Liver (tissue), 9 donors: Measurements from ENCODE around the gene F2R. TPM values are rescaled to one million over a fixed set of nuclear protein-coding genes. Genes with fewer than 3 reads are reported as not detected.

Experiments
- DNase-seq: peaks from one replicate; pipeline ENCODE4 v3.0.0-alpha.2; 2017; ENCODE audit warnings: low spot score
- H3K27ac ChIP-seq, 2 donors: one replicate each; pipeline ENCODE4 v1.7.0; 2013; ENCODE audit warnings: inconsistent platforms in 2 of 2, low read length in 2 of 2, control low read depth in 1 of 2, low read depth in 1 of 2, mild to moderate bottlenecking in 1 of 2
- H3K27me3 ChIP-seq, 4 donors: one replicate each; pipeline versions ENCODE4 v1.6.1 to v1.7.0; 2013; ENCODE audit warnings: low read length in 3 of 4, inconsistent platforms in 1 of 4, mild to moderate bottlenecking in 1 of 4, moderate library complexity in 1 of 4; ENCODE audit not compliant: control insufficient read depth in 4 of 4, insufficient read depth in 4 of 4
- H3K36me3 ChIP-seq, 4 donors: one replicate each; pipeline versions ENCODE4 v1.6.1 to v1.7.0; 2013; ENCODE audit warnings: low read length in 3 of 4, mild to moderate bottlenecking in 3 of 4, low read depth in 1 of 4, moderate library complexity in 1 of 4; ENCODE audit not compliant: control insufficient read depth in 4 of 4, insufficient read depth in 3 of 4
- H3K4me1 ChIP-seq, 4 donors: one replicate each; pipeline versions ENCODE4 v1.6.1 to v1.7.0; 2013; ENCODE audit warnings: low read length in 3 of 4, mild to moderate bottlenecking in 3 of 4, moderate library complexity in 1 of 4; ENCODE audit not compliant: control insufficient read depth in 4 of 4, insufficient read depth in 4 of 4
- H3K4me3 ChIP-seq, 3 donors: one replicate each; pipeline versions ENCODE4 v1.6.1 to v1.7.0; 2013; ENCODE audit warnings: low read length in 3 of 3, control low read depth in 1 of 3, low read depth in 1 of 3, mild to moderate bottlenecking in 1 of 3
- H3K9ac ChIP-seq, 2 donors: one replicate each; pipeline ENCODE4 v1.7.0; 2013; ENCODE audit warnings: low read length in 2 of 2, mild to moderate bottlenecking in 2 of 2, moderate library complexity in 2 of 2, control low read depth in 1 of 2, low read depth in 1 of 2
- H3K9me3 ChIP-seq, 4 donors: one replicate each; pipeline versions ENCODE4 v1.6.1 to v1.7.0; 2013; ENCODE audit warnings: low read length in 3 of 4; ENCODE audit not compliant: control insufficient read depth in 4 of 4
- ATF3 ChIP-seq: IDR thresholded peaks from 2 replicates; pipeline ENCODE4 v1.6.1; 2016; ENCODE audit warnings: antibody characterized with exemption
- CTCF ChIP-seq: fragments of 150-350 bp; IDR thresholded peaks from 2 replicates; pipeline ENCODE4 v1.5.1; 2017; ENCODE audit warnings: improper control_type of control experiment, low read depth, low read length; ENCODE audit not compliant: missing input control
- EGR1 ChIP-seq, 2 donors: IDR thresholded peaks; 2 replicates each; pipeline ENCODE4 v1.6.1; 2016 to 2018; ENCODE audit warnings: antibody characterized with exemption in 2 of 2, low read depth in 2 of 2
- FOXA1 ChIP-seq: IDR thresholded peaks from 2 replicates; pipeline ENCODE4 v1.6.1; 2016; ENCODE audit warnings: antibody characterized with exemption
- FOXA2 ChIP-seq: IDR thresholded peaks from 2 replicates; pipeline ENCODE4 v1.6.1; 2016; ENCODE audit warnings: antibody characterized with exemption
- GABPA ChIP-seq, 2 donors: IDR thresholded peaks in 1 of 2; conservative IDR thresholded peaks in 1 of 2; 2 replicates each; pipeline ENCODE4 v1.6.1; 2016; ENCODE audit warnings: antibody characterized with exemption in 2 of 2, mild to moderate bottlenecking in 1 of 2, moderate library complexity in 1 of 2
- HNF4G ChIP-seq: IDR thresholded peaks from 2 replicates; pipeline ENCODE4 v1.6.1; 2016; ENCODE audit warnings: antibody characterized with exemption
- JUND ChIP-seq, 2 donors: IDR thresholded peaks; 2 replicates each; pipeline ENCODE4 v1.6.1; 2016; ENCODE audit warnings: antibody characterized with exemption in 2 of 2
- NR2F2 ChIP-seq: IDR thresholded peaks from 2 replicates; pipeline ENCODE4 v1.6.1; 2016; ENCODE audit warnings: antibody characterized with exemption
- RAD21 ChIP-seq, 2 donors: IDR thresholded peaks; 2 replicates each; pipeline ENCODE4 v1.6.1; 2016; ENCODE audit warnings: antibody characterized with exemption in 2 of 2, mild to moderate bottlenecking in 2 of 2
- RXRA ChIP-seq, 2 donors: IDR thresholded peaks; 2 replicates each; pipeline ENCODE4 v1.6.1; 2017 to 2018; ENCODE audit warnings: antibody characterized with exemption in 2 of 2, mild to moderate bottlenecking in 1 of 2
- SP1 ChIP-seq: IDR thresholded peaks from 2 replicates; pipeline ENCODE4 v1.6.1; 2018; ENCODE audit warnings: antibody characterized with exemption, mild to moderate bottlenecking
- TAF1 ChIP-seq: conservative IDR thresholded peaks from 2 replicates; pipeline ENCODE4 v1.6.1; 2016; ENCODE audit warnings: antibody characterized with exemption, mild to moderate bottlenecking
- YY1 ChIP-seq: IDR thresholded peaks from 2 replicates; pipeline ENCODE4 v1.6.1; 2016; ENCODE audit warnings: antibody characterized with exemption, mild to moderate bottlenecking
- WGBS: extraction: QIAGEN DNeasy Blood & Tissue Kit; methylation state at CpG from one replicate; pipeline ENCODE4 v1.1.7; 2013; 5-methylcytosine and 5-hydroxymethylcytosine counted together
- polyA plus RNA-seq, 2 donors: library from polyadenylated mRNA; stranded (reverse) in 1 of 2; unstranded in 1 of 2; fragments of 200-250 nt in 1 of 2; fragments of >200 nt in 1 of 2; fragmentation: Nextera tagmentation in 1 of 2; extraction: Ambion mirVana in 1 of 2; gene quantifications; one replicate each; pipeline versions ENCODE4 v1.2.1 to v1.2.3, GENCODE V29; 2013 to 2015
- total RNA-seq, 2 donors: library from RNA; depleted of rRNA; stranded (reverse); fragments of >200 nt; gene quantifications; one replicate each; pipeline ENCODE4 v1.2.3, GENCODE V29; 2014
- TF ChIP-seq, protein P1 (sequence below): IDR thresholded peaks from 2 replicates; pipeline ENCODE4 v1.6.1; 2016; ENCODE audit warnings: antibody characterized with exemption
- TF ChIP-seq, protein P2 (sequence below): IDR thresholded peaks from 2 replicates; pipeline ENCODE4 v1.6.1; 2016; ENCODE audit warnings: antibody characterized with exemption
- donor health status: healthy.
- donor health status: healthy.
- donor health status: healthy.
- donor health status: healthy.
- donor health status: healthy.

Gene F2R
- total and polyA plus RNA-seq, 4 donors, result 5.9 to 18.7 (median 9.5) TPM

GRCh38 chr5:76691467-76692273 is 24.3 kb upstream of the F2R start:
- peaks cover 6 to 48% (median 32%) of the 10 kb centered on the region in 4 donors for H3K36me3 ChIP-seq
- no peak overlapping the region for H3K4me3 ChIP-seq
- no peak for DNase-seq
- WGBS, result 71% methylated on average over 5 of the region's 5 CpGs
- TF ChIP-seq ATF3, result no peak
- TF ChIP-seq, protein P1, sequence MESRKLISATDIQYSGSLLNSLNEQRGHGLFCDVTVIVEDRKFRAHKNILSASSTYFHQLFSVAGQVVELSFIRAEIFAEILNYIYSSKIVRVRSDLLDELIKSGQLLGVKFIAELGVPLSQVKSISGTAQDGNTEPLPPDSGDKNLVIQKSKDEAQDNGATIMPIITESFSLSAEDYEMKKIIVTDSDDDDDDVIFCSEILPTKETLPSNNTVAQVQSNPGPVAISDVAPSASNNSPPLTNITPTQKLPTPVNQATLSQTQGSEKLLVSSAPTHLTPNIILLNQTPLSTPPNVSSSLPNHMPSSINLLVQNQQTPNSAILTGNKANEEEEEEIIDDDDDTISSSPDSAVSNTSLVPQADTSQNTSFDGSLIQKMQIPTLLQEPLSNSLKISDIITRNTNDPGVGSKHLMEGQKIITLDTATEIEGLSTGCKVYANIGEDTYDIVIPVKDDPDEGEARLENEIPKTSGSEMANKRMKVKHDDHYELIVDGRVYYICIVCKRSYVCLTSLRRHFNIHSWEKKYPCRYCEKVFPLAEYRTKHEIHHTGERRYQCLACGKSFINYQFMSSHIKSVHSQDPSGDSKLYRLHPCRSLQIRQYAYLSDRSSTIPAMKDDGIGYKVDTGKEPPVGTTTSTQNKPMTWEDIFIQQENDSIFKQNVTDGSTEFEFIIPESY, result no peak
- peak; percentile 85 for TF ChIP-seq NR2F2
- H3K9me3 ChIP-seq, result no peaks in the 10 kb centered on the region
- H3K9ac ChIP-seq, result no peak overlapping the region
- H3K27ac ChIP-seq, result peak overlapping the region; percentile 17 to 28
- H3K4me1 ChIP-seq, result no peaks in the 10 kb centered on the region
- no peaks in the 10 kb centered on the region for H3K27me3 ChIP-seq

DNA sequence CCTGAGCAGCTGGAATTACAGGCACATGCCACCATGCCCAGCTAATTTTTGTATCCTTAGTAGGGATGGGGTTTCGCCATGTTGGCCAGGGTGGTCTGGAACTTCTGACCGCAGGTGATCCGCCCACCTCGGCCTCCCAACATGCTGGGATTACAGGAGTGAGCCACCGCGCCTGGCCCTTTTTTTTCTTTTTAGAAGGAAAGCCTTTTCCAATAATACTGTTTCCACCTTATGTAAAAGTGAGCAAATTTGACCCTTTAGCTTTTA is 23.7 kb upstream of the F2R start:
- Histone ChIP-seq H3K4me1 (no peaks in the 10 kb centered on the region), H3K27me3 (no peaks in the 10 kb centered on the region), H3K9me3 (no peaks in the 10 kb centered on the region), H3K27ac (peak overlapping the region; percentile 17 to 28), H3K36me3 (peaks cover 6 to 46% (median 29%) of the 10 kb centered on the region in 4 donors), H3K4me3 (no peak overlapping the region), H3K9ac (no peak overlapping the region)
- DNase-seq, result no peak
- 96% methylated on average over 6 of the region's 6 CpGs for WGBS
- TF ChIP-seq FOXA1 (no peak), YY1 (no peak), FOXA2 (no peak), NR2F2 (no peak), HNF4G (no peak), GABPA (IDR thresholded peaks at IDR 0.05 in 1 of 2, conservative IDR thresholded peaks at IDR 0.05 in 1 of 2) (no peak)
- TF ChIP-seq, protein P2, sequence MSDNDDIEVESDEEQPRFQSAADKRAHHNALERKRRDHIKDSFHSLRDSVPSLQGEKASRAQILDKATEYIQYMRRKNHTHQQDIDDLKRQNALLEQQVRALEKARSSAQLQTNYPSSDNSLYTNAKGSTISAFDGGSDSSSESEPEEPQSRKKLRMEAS, result no peak

DNA sequence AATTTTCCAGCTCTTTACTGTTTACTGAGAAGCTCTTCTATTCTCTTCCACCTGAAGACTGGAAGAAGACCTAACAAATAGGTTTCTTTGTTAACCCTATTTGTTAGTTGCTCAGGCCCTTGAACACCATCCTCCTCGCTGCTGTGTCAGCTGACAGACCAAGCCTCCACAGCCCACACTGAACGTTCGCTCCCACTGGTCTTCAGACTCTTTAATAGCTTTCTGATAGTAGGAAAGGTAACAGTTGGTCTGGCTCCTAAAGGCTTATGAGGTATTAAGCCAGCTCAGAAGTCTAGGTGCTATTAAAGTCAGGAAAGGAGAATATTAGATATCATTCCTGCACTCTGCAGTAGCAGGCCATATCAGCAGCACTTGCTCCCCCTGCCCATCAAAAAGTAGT is 23.3 kb upstream of the F2R start:
- Histone ChIP-seq H3K9ac (no peak overlapping the region), H3K9me3 (no peaks in the 10 kb centered on the region), H3K27me3 (no peaks in the 10 kb centered on the region), H3K36me3 (peaks cover 6 to 43% (median 28%) of the 10 kb centered on the region in 4 donors), H3K27ac (peak overlapping the region in 1 of 2 donors; percentile 28), H3K4me3 (no peak overlapping the region), H3K4me1 (no peaks in the 10 kb centered on the region)
- WGBS, result 93% methylated on average over 3 of the region's 3 CpGs
- DNase-seq, result no peak
- TF ChIP-seq GABPA (IDR thresholded peaks at IDR 0.05 in 1 of 2, conservative IDR thresholded peaks at IDR 0.05 in 1 of 2), result no peak
- TF ChIP-seq RXRA (IDR thresholded peaks at IDR 0.05), result no peak
- no peak for TF ChIP-seq RAD21 (IDR thresholded peaks at IDR 0.05)
- no peak for TF ChIP-seq EGR1 (IDR thresholded peaks at IDR 0.05; ENCODE audit: low read depth in 2 of 2)
- TF ChIP-seq JUND (IDR thresholded peaks at IDR 0.05), result no peak
- no peak for TF ChIP-seq NR2F2
- no peak for TF ChIP-seq SP1
- no peak for TF ChIP-seq FOXA2
- TF ChIP-seq, protein P2, result no peak
- TF ChIP-seq ATF3, result no peak
- no peak for TF ChIP-seq HNF4G
- TF ChIP-seq TAF1, result no peak
- no peak for TF ChIP-seq FOXA1
- no peak for TF ChIP-seq CTCF
- TF ChIP-seq, protein P1, result no peak
- no peak for TF ChIP-seq YY1
